EH (cell line): ENCODE data around the gene RGN.
"Not testable (repeated sequence)": the region's sequence is repeated elsewhere in the genome, so short reads cannot be mapped to it uniquely, and the experiment has no call there.

Experiments
- DNase-seq: peaks from one replicate; pipeline ENCODE4 v3.0.0-alpha.2; 2015; ENCODE audit warnings: low read depth

The RGN gene

DNA sequence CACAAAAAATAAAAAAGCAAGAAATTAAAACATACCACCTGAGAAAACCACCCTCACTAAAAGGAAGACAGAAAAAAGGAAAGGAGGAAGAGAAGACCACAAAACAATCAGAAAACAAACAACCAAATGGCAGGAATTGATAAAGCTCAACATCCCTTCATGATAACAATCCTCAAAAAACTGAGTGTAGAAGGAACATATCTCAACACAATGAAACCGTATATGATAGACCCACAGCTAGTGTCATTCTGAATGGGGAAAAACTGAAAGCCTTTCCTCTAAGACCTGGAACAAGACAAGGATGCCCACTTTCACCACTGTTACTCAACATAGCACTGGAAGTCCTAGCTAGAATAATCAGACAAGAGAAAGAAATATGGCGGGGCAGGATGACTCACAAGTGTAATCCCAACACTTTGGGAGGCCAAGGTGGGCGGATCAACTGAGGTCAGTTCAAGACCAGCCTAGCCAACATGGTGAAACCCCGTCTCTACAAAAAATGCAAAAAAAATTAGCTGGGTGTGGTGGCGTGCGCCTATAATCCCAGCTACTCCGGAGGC lies 38.4 kb downstream of the RGN start:
- not testable (repeated sequence) for DNase-seq

DNA sequence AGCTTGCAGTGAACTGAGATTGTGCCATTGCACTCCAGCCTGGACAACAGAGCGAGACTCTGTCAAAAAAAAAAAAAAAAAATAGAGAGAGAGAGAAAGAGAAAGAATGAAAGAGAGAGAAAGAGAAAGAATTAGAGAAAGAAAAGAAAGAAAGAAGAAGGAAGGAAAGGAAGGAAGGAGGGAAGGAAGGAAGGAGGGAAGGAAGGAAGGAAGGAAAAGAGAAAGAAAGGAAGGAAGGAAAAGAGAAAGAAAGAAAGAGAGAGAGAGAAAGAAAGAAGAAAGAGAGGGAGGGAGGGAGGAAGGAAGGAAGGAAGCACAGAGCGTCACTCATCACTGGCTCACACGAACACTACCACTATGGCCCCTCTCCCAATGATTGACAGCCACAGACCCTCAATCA lies 46.2 kb downstream of the RGN start:
- DNase-seq, result not testable (repeated sequence)

- peak; percentile 95 for DNase-seq
Observed at GRCh38 chrX:47129157-47129898, 51.1 kb downstream of the RGN start.

- no peak for DNase-seq
Observed at GRCh38 chrX:47129899-47130358, 51.7 kb downstream of the RGN start.

- DNase-seq, result no peak
Observed at GRCh38 chrX:47133493-47133892, 55.2 kb downstream of the RGN start.

- DNase-seq, result peak; percentile 25
Observed at GRCh38 chrX:47135650-47136049, 57.4 kb downstream of the RGN start.

DNA sequence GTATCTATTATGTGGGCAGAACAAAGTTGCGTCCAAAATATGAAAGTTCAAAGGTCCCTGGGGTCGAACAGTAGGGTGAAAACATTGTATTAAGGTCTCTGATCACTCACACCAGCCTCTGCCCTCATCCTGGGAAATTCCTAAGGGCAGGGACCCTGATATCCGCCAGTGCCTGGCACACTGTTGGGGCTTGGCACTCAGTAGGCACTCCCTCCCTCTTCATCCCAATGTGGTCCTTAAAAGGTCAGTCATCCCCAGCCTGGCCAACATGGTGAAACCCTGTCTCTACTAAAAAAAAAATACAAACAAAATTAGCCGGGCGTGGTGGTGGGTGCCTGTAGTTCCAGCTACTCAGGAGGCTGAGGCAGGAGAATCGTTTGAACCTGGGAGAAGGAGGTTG lies 59.9 kb downstream of the RGN start:
- DNase-seq, result no peak
